ENCODE data around the gene LUC7L2. TPM values are rescaled to one million over a fixed set of nuclear protein-coding genes. Genes with fewer than 3 reads are reported as not detected.
"Not testable (repeated sequence)": the region's sequence is repeated elsewhere in the genome, so short reads cannot be mapped to it uniquely, and the experiment has no call there.

The LUC7L2 gene
- total RNA-seq, 1 experiment from 2014 or later = 86.4 TPM

GRCh38 chr7:139446051-139446890 lies 86.6 kb downstream of the LUC7L2 start:
- no peak for DNase-seq (ENCODE audit: low read depth)

- DNase-seq (ENCODE audit: low read depth) = no peak
Observed at GRCh38 chr7:139450851-139451250, 91.2 kb downstream of the LUC7L2 start.

GRCh38 chr7:139451638-139452037 lies 91.9 kb downstream of the LUC7L2 start:
- DNase-seq (ENCODE audit: low read depth) = peak; percentile 24

DNA sequence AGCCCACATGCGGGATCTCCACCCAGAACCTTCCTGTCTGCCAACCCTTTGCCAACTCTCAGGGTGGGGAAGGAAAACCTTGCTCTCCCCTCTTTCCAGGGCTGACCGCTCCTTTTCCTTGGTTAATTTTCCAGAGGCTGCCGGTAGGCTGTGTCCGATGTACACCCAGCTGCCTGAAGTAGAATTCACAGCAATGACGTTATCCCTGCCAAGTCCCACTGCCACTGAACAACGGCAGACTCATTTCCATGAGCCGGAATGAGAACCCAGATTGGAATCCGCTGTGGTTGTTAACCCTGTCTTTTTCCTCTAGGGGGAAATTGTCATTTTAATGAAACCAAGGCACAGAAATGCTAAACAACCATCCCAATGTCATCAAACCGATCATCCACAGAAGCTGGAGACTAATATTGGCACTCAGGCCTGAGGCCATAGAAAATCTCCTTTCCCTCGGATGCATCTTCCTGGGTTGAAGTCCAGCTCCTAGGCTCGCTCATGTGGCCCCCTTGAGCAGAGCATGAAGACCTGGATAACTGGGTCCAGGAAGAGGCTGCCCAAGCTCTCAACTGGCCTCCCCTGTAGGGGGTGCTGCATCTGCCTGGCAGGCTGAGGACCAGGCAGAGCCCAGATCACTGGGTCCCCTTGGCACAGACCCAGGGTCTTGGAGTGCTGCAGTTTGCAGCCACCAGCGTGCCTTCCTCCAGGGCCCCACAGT lies 93.4 kb downstream of the LUC7L2 start:
- peak; percentile 84 for DNase-seq (ENCODE audit: low read depth)

- peak; percentile 38 for DNase-seq (ENCODE audit: low read depth)
Observed at GRCh38 chr7:139453673-139454321, 94.1 kb downstream of the LUC7L2 start.

DNA sequence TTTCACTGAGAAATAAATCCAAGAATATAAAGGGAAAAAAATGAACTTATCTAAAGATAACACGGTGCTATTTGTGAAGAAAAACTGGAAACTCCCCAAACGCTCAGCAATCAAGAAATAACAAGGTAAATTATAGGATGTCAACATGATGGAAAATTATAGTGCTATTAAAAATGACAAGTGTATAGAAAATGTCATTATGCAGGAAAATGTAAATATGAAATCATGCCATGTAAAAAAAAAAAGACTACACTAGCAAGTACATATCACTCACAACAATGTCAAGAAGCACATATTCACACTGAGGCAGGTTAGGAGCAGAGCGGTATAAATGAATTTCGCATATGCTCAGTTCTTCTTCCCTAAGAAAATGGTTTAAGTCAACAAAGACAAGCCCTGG lies 96.1 kb downstream of the LUC7L2 start:
- no peak for DNase-seq (ENCODE audit: low read depth)

GRCh38 chr7:139456511-139456910 lies 96.8 kb downstream of the LUC7L2 start:
- no peak for DNase-seq (ENCODE audit: low read depth)

DNA sequence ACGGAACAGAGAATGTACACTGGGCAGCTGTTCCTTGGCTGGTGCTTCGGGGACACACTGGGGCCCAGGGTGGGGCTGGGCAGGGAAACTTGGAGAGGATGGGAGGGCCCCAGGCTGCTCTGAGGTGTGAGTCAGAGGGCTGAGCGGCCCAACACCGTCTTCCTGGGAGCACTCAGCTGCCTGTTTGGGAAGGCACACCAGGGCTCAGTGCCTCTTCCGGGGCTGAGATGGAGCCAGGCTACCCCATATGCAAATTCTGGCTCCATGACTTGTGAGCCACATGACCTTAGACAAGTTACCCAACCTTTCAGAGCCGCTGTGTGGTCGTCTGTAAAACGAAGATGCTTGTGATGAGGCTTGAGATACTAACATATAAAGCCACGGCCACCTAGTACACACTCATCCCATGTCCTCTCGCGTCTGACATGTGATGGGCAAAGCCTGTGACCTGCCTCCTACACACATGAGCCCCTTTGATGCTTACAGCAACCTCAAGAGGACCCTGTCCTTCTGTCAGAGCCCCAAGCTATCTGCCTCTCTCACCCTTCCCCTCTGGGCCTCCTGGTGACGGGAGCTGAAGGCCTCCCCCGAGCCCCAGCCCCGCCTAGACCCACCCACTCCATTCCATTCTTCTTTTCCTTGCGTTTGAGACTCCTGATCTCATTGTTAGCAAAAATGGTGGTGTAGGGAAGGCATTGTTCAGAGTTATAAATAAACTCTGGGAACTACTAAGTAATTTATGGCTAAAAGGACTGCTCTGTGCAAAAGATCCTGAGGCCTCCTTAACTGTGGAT lies 97.7 kb downstream of the LUC7L2 start:
- DNase-seq (ENCODE audit: low read depth) = peak; percentile 80

GRCh38 chr7:139463421-139463820 lies 103.7 kb downstream of the LUC7L2 start:
- not testable (repeated sequence) for DNase-seq (ENCODE audit: low read depth)

GRCh38 chr7:139464511-139464910 lies 104.8 kb downstream of the LUC7L2 start:
- DNase-seq (ENCODE audit: low read depth) = not testable (repeated sequence)

- DNase-seq (ENCODE audit: low read depth) = not testable (repeated sequence)
Observed at GRCh38 chr7:139465072-139465471, 105.4 kb downstream of the LUC7L2 start.

- not testable (repeated sequence) for DNase-seq (ENCODE audit: low read depth)
Observed at GRCh38 chr7:139467729-139468128, 108.0 kb downstream of the LUC7L2 start.

- not testable (repeated sequence) for DNase-seq (ENCODE audit: low read depth)
Observed at GRCh38 chr7:139468281-139468680, 108.6 kb downstream of the LUC7L2 start.

GRCh38 chr7:139471740-139472353 lies 112.2 kb downstream of the LUC7L2 start:
- peak; percentile 56 for DNase-seq (ENCODE audit: low read depth)

Other genes with a start within 250 kb of the LUC7L2 start
- 3.9 and 5.3 TPM in 2 replicates for gene UBN2, start 128.7 kb upstream of the LUC7L2 start, total RNA-seq (2014; rRNA removed)
- gene FMC1, start 18.6 kb upstream of the LUC7L2 start, total RNA-seq (2014; rRNA removed) = 9.3 and 14.7 TPM in 2 replicates
- gene KLRG2, start 123.8 kb downstream of the LUC7L2 start, total RNA-seq (2014; rRNA removed) = not detected in 2 replicates
- gene CLEC2L, start 163.8 kb downstream of the LUC7L2 start, total RNA-seq (2014; rRNA removed) = not detected in 2 replicates

Measured in LHCN-M2 (cell line).